Measurements from ENCODE around the gene CHCHD6.

The CHCHD6 gene

GRCh38 chr3:127002195-127003174 lies 298.4 kb downstream of the CHCHD6 start:
- Histone ChIP-seq H3K4me3 (no peak overlapping the region), H3K27ac (peak overlapping the region in 19 of 21 experiments; percentile 34 to 87 (median 72))

- peak overlapping the region in 18 of 21 experiments; percentile 34 to 87 (median 74) for H3K27ac ChIP-seq
Measured at GRCh38 chr3:127003175-127003555, 299.1 kb downstream of the CHCHD6 start.

GRCh38 chr3:127003601-127004280 lies 299.7 kb downstream of the CHCHD6 start:
- H3K4me3 ChIP-seq, result no peak overlapping the region
- H3K27ac ChIP-seq, result peak overlapping the region in 15 of 21 experiments; percentile 8 to 87 (median 68)

More at GRCh38 chr3:127003175-127003555, 299.1 kb downstream of the CHCHD6 start:
- no peak overlapping the region for H3K4me3 ChIP-seq

- Histone ChIP-seq H3K4me3 (no peak overlapping the region), H3K27ac (peak overlapping the region in 1 of 21 experiments; percentile 8)
Measured at GRCh38 chr3:127004641-127005397, 300.8 kb downstream of the CHCHD6 start.

- Histone ChIP-seq H3K4me3 (no peak overlapping the region), H3K27ac (peak overlapping the region in 3 of 21 experiments; percentile 18 to 45 (median 21))
Measured at GRCh38 chr3:127005864-127006500, 301.9 kb downstream of the CHCHD6 start.

- Histone ChIP-seq H3K27ac (peak overlapping the region in 1 of 21 experiments; percentile 45), H3K4me3 (no peak overlapping the region)
Measured at GRCh38 chr3:127006781-127007436, 302.9 kb downstream of the CHCHD6 start.

- Histone ChIP-seq H3K27ac (peak overlapping the region in 1 of 21 experiments; percentile 19), H3K4me3 (no peak overlapping the region)
Measured at GRCh38 chr3:127008236-127008635, 304.2 kb downstream of the CHCHD6 start.

- no peak overlapping the region for H3K4me3 ChIP-seq
- H3K27ac ChIP-seq, result peak overlapping the region in 1 of 21 experiments; percentile 1
Measured at GRCh38 chr3:127009531-127009930, 305.5 kb downstream of the CHCHD6 start.
